Stimulated activated CD4-positive, alpha-beta T cell treated with anti-CD3 and anti-CD28 coated beads, Interleukin-1b, Interleukin-23, amount 100 ng/mL, for 48 hours (primary cell): ENCODE measurements around the gene RAB27A.
"Not testable (repeated sequence)": the region's sequence is repeated elsewhere in the genome, so short reads cannot be mapped to it uniquely, and the experiment has no call there.

Experiments
- DNase-seq: peaks from one replicate; pipeline ENCODE4 v3.0.0-alpha.2; 2020

The RAB27A gene

DNA sequence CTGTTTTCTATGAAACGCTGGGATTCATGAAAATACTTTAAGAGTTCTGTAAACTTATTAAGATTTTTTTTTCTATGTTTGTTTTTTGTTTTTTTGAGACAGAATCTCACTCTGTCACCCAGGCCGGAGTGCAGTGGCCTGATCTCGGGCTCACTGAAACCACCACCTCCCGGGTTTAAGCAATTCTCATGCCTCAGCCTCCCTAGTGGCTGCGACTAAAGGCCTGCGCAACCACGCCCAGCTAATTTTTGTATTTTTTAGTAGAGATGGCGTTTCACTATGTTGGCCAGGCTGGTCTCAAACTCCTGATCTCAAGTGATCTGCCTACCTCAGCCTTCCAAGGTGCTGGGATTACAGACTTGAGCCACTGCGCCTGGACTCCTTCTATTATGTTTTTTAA is 39.7 kb downstream of the RAB27A start:
- DNase-seq = not testable (repeated sequence)

DNA sequence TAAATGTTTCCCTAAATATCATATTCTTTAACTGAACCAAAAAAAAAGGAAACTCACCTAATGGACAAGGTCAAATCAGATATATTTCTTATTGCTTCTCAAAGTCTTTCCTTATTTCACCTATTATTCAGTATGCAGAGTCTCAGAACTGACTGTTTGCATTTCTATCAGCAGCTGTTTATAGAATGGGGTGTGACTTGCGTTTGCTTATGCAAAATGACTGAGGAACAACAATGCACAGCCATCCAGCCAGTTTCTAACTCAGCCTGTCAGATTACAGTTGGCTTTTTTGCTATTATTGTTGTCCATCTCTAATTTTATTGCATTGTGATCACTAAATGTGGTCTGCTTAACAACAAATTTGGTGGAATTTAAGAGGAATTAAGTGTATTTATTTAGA is 40.7 kb downstream of the RAB27A start:
- DNase-seq = no peak

DNA sequence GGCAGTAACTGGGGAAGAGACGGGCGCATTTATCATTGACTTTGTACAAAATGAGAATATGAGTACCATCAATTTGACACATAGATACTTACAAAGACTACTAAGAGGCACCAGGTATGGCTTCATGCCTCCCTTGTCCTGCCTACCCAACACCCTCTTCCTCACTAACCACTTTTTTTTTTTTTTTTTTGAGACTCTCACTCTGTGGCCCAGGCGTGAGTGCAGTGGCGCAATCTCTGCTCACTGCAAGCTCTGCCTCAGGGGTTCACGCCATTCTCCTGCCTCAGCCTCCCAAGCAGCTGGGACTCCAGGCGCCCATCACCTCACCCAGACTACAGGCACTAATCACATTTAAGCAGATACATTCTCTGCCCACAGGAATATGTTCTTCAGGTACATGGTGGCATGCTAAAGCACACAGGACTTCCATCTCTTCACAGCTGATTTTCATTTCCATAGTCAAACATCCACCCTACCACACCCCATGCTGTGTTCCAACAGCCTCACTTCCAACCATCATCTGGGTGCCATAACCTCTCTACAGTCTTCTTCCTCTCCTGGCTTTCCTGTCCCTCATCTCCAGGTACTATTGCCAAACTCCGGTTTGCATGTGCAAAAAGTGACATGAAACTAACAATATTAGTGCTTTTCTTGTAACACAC is 41.7 kb downstream of the RAB27A start:
- no peak for DNase-seq

DNA sequence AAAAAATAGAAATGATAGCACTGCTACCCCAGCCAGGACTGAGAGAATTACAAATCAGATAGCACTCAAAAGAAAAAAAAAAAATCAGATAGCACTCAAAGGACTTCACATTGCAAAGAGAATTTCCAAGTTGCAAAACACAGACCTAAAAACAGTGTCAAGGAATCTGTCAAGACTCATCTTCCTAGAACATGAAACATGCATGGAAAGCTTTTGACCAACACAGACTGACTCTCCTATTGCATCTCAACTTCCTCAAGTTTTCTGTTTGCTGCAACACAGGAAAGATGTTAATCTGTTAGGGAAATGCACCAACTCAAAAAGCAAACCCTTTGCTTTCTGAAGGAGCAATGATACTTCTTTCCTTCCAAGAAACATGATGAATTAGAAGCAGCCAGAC is 42.3 kb downstream of the RAB27A start:
- no peak for DNase-seq

DNA sequence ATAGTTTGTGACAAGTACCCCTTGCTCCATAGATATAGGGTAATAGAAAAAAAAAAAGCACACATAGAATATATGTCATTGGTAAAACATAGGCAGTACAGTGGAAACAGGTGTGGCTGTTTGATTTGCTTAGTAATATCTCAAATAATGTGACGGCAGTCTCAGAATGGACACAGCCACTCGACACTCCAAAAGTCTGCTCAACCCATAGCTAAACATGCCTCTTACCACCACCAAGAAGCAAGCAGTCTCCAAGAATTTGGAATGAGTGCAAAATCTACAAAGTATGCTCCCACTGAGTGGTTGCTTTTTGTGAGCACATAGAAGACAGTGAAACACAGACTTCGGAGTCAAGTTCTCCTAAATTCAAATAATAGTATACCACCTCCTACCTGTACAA is 43.0 kb downstream of the RAB27A start:
- DNase-seq = no peak

DNA sequence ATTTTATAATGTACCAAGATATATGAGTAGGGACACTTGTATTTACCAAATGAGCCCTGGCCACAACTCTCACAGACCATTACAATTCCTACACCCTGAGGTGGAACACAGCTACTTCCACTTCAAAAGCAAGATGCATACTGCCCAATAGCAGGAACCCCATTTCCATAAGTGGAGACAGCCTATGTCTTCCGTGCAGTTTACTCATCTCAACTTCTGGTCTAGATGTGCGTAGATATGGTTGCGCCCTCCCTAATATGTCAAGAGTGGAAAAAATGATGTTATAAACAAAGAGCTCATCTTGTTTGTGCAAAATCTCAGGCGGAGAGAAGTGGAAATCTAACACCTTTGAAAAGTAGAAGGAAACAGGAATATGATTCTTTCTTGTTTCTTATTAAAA is 44.6 kb downstream of the RAB27A start:
- no peak for DNase-seq

DNA sequence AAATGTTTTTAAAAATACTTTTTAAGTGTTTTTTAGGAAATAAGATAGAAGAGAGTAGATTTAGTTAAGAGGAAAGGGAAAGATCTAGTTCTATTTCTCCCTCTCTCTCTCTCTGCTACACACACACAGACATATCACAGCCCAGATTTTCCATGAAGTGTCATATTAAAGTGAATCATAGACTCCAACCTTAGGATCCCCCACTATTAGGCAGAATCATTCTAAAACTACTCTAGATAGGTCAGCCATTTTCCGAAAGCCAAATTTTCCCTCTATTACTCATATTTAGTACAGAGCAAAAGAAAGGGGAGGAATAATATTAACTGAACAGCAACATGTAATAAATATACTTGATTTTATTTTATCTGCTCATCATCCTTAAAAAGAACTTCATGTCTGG is 47.7 kb downstream of the RAB27A start:
- DNase-seq = no peak

DNA sequence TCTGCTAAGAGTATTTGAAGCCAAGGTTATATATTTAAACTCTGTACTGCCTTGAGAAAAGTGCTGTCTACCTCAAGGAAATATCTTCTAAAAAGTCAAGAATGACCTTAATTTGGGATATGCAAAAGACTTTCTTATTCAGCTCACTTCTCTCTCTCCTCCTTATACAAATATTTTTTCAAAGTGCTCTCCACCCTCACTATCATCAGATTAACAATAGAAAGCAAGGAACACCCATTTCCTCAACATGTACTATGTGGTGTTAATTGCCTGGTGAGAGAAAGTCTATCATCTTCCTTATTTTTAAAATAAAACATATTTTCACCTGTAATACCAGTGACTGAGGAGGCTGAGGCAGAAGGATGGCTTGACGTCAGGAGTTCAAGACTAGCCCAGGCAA is 48.4 kb downstream of the RAB27A start:
- no peak for DNase-seq

DNA sequence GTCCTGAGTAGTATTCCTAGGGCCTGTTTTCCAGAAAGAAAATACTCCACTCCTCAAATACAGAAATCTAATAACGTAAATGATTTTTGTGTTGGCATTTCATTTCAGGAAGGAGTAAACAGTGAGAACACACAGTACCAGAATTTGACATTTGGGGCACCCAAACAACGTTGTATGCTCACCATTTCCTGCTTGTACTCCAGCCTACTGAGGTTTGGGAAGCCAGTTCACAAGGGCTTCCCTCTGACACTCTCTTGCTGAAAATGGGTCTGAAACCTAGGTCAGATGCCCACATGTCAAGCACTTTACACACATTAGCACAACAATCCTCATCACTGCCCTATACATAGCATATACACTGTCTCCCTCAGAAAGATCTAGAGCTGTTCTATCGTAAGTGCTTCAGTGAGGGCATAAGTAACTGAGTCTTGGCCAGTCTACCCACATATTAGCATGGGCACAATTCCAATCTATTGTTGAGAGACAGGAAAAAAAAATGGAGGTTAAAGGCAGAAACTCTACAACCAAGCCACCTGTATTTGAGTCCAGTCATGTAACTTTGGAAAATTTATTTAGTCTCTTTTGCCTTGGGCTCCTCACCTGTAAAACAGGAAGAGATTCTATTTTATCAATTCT is 49.4 kb downstream of the RAB27A start:
- DNase-seq = no peak

DNA sequence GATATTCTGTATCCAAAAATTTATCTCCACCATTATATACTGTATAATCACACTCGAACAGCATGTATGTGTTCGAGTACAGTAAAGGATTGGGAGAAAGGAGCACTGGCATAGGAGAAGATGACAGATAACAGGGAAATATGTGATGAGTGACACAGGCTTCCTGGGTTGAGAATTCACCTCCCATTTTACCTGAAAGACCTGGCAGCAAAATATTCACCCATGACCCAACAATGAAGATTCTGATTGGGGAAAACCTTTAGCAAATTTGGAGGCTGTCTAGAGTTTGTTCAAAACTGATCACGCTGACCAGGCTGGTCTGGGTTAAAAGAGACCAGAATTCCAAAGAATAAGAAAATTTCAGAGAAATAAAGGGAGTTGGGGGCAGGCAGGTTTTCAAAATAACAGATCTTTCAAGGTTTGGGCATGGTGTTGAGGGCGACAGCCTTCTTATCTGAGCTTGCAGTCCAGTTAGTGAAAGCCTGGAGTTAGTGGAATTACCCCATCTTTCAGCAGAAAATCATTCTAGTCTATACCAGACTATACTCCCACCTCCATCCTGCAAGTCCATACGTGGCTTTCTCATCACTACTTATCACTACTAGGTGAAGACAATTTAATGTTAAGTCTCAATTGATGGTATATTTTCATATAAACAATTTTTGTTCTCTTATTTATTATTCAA is 50.0 kb downstream of the RAB27A start:
- DNase-seq = no peak

DNA sequence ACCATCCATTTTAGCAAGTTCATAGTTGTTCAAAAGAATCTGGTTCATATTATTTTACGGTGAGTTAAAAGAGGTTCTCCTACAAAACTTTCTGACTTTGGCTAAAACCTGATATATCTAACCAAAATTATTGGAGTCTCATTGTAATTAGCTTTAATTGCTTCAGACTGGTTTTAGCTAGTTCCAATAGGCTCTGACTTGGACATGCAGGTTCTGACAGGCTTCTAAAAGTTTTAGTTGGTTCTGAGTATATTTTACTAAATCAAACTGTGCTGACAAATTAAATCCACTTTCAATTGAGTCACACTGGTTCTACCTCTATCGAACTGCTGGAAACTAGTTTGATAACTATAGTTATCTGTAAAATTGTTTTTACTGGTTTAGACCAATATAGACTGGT is 50.7 kb downstream of the RAB27A start:
- DNase-seq = no peak

DNA sequence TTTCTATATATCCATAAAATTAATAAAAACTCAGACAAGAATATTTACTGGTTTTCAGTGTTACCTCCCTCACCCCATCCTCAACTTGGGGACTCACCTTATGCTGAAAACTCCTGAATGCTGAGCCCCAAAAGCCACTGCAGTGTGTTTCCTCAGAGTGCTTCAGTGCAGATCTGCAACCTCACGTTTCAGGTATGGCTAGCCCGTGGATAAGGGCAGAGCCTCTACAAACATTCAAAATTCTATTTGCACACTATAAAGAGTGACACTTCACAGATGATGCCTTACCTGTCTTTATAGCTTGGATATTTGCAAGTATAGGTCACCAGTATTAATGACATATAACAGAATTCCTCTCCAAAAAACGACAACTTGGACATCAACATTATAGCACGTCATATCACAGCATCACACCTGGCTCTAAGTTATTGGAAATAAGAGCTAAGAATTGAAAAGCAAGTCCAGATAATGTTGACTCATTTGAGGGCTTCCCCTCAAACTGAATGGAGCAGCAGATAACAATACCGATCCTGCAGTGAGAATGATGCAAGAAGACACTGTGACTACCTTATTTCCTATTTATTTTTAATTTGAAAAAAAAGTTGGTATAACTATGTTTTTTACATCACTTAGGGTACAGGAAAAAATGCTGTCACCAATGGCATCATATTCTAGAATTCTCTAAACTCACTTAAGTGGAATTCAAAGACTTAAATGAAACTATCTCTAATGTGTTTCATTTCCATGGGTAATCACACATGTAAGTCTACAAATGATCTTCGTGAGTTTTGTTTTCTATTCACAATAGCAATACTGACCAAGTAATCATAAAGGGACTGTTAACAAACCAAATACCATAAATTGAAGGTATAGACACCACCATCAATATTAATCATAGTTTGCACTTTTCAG is 52.1 kb downstream of the RAB27A start:
- DNase-seq = no peak

DNA sequence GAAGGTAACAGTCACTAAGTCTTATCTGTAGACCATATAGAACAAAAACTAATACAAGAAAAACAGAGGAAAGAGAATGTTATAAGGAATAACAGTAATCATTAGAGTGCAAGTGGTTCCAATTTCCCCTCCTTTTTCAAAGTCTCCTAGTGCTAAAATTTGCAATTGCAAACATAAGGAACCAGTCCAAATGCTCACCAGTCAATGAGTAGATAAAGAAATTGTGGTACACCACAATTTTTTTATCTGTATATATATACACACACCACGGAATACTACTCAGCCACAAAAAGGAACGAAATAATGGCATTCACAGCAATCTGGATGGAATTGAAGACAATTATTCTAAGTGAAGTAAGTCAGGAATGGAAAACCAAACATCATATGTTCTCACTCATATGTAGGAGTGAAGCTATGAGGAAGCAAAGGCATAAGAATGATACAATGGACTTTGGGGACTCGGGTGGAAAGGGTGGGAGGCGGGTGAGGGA is 54.0 kb downstream of the RAB27A start:
- no peak for DNase-seq

DNA sequence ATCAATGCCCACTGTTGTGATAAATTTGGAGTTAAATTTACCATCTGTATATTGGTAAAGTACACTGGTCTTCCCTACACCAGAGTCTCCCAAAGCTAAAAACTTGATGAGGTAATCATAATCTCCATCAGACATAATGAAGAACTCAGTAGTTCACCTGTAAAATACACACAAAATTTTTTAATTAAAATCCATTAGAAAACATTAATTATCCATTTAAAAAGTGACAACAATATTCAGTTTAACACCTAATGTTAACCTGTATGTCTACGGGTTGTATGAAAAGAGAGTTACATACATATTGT is 54.9 kb downstream of the RAB27A start:
- DNase-seq = no peak

DNA sequence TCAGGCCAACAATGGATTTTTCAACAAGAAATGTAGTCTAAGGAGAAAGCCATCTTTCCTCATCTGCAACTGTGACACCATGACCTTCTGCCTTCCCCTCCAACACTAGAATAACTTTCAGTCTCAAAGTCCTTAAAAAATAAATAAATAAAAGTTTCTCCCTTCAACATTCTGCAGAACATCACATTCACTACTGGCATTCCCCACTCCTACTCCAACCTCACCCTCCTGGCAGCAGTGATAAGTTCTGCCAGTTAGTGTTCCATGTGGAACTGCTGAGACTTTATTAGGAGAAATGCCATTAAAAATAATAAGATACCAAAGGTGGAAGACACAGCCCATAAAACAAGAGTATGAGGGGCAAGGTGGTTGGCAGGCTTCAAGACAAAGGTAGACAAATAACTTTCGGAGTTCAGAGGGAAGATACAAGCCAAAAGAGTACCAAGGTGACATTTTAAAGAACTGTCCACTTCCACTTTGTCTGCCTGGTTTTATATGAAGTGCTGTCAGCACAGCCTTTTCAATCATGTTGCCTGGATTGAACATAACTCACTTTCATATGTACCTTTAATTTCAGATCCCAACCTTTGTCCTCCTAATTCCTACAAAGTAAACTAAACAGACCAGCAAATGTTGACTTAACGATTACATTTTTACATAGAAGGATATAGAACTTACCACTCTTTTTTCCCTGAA is 55.4 kb downstream of the RAB27A start:
- DNase-seq = no peak

DNA sequence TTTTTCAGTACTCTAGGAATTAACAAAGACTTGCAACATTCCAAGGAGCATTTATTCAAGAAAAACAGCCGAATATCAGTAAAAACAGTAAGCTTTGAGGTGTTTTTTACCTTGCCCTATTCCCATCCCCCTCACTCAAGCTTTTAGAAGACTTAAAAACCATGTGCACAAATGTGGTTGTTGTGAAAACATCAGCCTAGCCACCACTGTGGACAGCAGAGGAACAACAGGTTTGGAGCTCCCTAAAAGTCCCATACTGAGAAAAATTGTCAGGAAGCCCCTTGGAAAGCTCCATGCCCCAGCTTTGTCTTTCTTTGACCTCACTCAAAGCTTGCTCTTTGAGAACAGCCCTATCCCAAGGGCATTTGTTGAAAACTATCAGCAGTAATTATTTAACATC is 58.2 kb downstream of the RAB27A start:
- DNase-seq = no peak

DNA sequence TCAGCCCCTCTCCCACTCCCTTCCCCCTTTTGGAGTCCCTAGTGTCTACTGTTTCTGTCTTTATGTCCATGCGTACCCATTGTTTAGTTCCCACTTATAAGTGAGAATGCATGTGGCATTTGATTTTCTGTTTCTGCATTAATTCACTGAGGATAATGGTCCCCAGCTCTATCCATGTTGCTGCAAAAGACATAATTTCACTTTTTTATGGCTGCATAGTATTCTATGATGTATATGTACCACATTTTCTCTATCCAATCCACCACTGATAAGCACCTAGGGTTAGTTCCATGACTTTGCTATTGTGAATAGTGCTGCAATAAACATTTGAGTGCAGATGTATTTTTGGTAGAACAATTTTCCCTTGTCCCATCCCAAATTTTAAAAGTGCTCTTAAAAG is 58.7 kb downstream of the RAB27A start:
- no peak for DNase-seq

DNA sequence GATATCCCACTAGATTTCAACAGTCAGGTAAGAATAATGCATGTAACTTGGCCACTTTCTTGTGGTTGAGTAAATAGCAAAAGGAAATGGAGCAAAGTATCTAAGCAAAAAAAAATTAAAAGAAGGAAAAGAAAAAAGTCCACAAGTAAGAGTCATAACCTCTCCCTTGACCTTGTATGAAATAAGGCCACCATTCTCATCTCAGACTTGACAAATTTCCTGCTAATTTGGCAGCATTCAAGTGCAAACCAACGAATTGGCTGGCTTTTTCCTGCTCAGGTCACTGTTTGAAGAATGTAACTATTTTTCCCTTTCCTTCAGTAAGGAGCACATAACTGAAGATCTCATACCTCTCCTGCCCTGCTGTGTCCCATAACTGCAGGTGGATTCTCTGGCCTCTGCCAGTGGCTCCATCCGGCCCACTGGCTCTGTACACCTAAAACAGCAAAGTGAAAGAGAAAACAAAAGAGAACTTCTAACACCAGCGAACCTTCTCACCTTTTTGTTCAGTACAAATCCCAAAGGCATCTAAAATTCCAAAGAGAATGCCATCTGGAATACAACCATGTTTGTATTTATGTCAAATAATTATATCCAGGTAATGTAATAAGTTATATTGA is 59.5 kb downstream of the RAB27A start:
- no peak for DNase-seq

DNA sequence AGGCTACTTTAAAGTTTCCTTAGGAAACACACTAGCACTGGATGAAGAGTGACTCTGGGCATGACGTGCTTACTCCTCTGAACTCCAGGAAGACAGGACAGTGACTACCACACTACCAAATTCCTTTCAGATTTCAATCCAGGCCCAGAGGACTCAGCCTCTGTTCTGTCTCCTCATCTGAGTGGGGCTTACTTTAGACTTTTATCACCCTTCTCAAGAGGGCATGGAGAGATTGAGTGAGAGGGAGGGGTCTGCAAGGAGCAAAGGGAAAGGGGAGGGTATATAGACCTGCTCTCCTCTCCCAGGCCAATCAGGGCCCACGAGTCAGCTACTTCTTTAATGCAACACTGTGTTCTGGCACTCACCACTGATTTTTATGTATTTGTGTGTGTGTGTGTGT is 63.5 kb downstream of the RAB27A start:
- DNase-seq = no peak

DNA sequence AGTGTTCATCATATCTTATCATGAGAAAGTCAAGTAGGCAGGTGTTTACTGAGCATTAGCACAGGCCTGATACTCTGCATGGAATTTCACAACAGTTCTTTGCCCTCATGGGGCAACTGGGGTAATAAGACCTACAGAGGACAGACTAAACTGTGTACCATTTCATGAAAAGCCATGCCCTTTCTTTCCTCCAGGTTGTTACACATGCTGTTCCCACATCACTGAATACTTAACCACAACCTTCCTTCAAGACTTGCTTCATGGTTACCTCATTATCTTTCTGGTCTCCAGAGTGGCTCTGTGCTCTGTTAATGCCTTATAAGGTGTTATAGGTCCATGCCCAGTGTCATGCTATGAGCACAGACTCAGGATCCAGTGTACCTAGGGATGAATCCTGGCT is 64.7 kb downstream of the RAB27A start:
- DNase-seq = no peak

DNA sequence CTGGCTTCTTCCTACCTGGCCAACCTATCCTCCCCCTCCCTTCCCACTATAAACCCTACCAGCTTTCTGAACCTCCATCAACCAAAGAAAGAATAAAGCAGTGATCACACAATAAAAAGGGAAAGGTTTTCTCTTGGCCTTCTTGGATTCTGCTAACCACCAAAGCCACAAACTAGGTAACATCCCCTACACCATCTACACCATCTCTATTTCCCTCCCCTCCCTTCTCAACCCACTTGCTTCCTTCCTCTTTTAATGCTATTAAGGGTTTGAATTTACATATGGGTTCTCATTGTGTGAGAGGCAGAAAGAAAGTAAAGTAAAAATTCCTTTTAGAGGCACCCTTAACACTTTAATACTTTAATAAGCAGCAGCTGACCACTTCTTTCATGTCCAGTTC is 67.0 kb downstream of the RAB27A start:
- DNase-seq = no peak
